GM23248 (cell line): ENCODE results near the gene PHKA2. TPM values are rescaled to one million over a fixed set of nuclear protein-coding genes. Genes with fewer than 3 reads are reported as not detected.

Experiments
- DNase-seq: peaks from one replicate; pipeline ENCODE4 v3.0.0-alpha.2; 2015
- H2AFZ ChIP-seq: fragments of 200-600 bp; sonication (generic); 2 replicates; pipeline ENCODE4 v1.6.1; 2016; ENCODE audit warnings: antibody characterized with exemption
- H3F3A ChIP-seq: fragments of 200-600 bp; sonication (generic); 2 replicates; pipeline ENCODE4 v1.6.1; 2016; ENCODE audit warnings: mild to moderate bottlenecking, antibody characterized with exemption, mixed run types; ENCODE audit not compliant: insufficient read depth
- H3K27ac ChIP-seq: fragments of 200-600 bp; sonication (generic); 2 replicates; pipeline ENCODE4 v1.5.1; 2016; ENCODE audit warnings: mild to moderate bottlenecking
- H3K27me3 ChIP-seq: fragments of 200-600 bp; sonication (generic); replicated peaks from 2 replicates; pipeline ENCODE4 v1.6.1; 2016; ENCODE audit warnings: mild to moderate bottlenecking; ENCODE audit not compliant: insufficient read depth
- H3K36me3 ChIP-seq: fragments of 200-600 bp; sonication (generic); 2 replicates; pipeline ENCODE4 v1.6.1; 2016; ENCODE audit warnings: low read depth, mild to moderate bottlenecking
- H3K4me1 ChIP-seq: fragments of 200-600 bp; sonication (generic); 2 replicates; pipeline ENCODE4 v1.6.1; 2016; ENCODE audit warnings: mild to moderate bottlenecking; ENCODE audit not compliant: insufficient read depth
- H3K4me2 ChIP-seq: fragments of 200-600 bp; sonication (generic); one replicate; pipeline ENCODE4 v1.6.1; 2016; ENCODE audit warnings: mild to moderate bottlenecking; ENCODE audit not compliant: unreplicated experiment
- H3K4me3 ChIP-seq: fragments of 200-600 bp; sonication (generic); 2 replicates; pipeline ENCODE4 v1.5.1; 2016; ENCODE audit warnings: mild to moderate bottlenecking
- H3K79me2 ChIP-seq: fragments of 200-600 bp; sonication (generic); 2 replicates; pipeline ENCODE4 v1.6.1; 2016; ENCODE audit warnings: mild to moderate bottlenecking; ENCODE audit not compliant: insufficient read depth
- H3K9ac ChIP-seq: fragments of 200-600 bp; sonication (generic); 2 replicates; pipeline ENCODE4 v1.6.1; 2016; ENCODE audit warnings: mild to moderate bottlenecking
- H3K9me2 ChIP-seq: fragments of 200-600 bp; sonication (generic); 2 replicates; pipeline ENCODE4 v1.6.1; 2016; ENCODE audit warnings: mixed run types, mild to moderate bottlenecking, moderate library complexity; ENCODE audit not compliant: insufficient read depth
- H3K9me3 ChIP-seq: fragments of 200-600 bp; sonication (generic); one replicate; pipeline ENCODE4 v1.6.1; 2017; ENCODE audit warnings: low read depth
- H4K20me1 ChIP-seq: fragments of 200-600 bp; sonication (generic); 2 replicates; pipeline ENCODE4 v1.6.0; 2016; ENCODE audit not compliant: insufficient read depth
- EZH2 ChIP-seq: fragments of 200-600 bp; sonication (generic); IDR thresholded peaks from 2 replicates; pipeline ENCODE4 v1.6.1; 2018; ENCODE audit warnings: antibody characterized with exemption, mild to moderate bottlenecking; ENCODE audit not compliant: insufficient read depth, poor library complexity, severe bottlenecking
- EZH2phosphoT487 ChIP-seq: fragments of 200-600 bp; sonication (generic); IDR thresholded peaks from 2 replicates; pipeline ENCODE4 v1.6.1; 2018; ENCODE audit warnings: antibody characterized with exemption, moderate library complexity, mild to moderate bottlenecking, low read depth; ENCODE audit not compliant: insufficient read depth
- WGBS, 2 experiments: methylation state at CpG; one replicate each; pipeline ENCODE4 v1.1.6; 2015 to 2017; ENCODE audit warnings: low lambda C conversion rate in 2 of 2, low coverage in 1 of 2; ENCODE audit errors: missing lambda C conversion rate in 2 of 2; 5-methylcytosine and 5-hydroxymethylcytosine counted together
- in situ Hi-C: fragments of 300-500 bp; cut with MboI; formaldehyde crosslinking; loops from 2 replicates; pipeline ENCODE4 v1.15.0; 2020
- polyA plus RNA-seq: library from polyadenylated mRNA; unstranded; fragments of >200 nt; fragmentation: Nextera tagmentation; extraction: Ambion mirVana; gene quantifications from 2 replicates; pipeline ENCODE4 v1.2.1, GENCODE V29; 2016
- total RNA-seq: library from RNA; depleted of rRNA; stranded (reverse); fragments of >200 nt; shearing (Covaris generic); gene quantifications from 2 replicates; pipeline ENCODE4 v1.2.3, GENCODE V29; 2014

The PHKA2 gene
- total and polyA plus RNA-seq, 2 experiments from 2014 or later: 6.8 to 9.9 TPM

- no peaks in the 10 kb centered on the region for H3K27me3 ChIP-seq
- TF ChIP-seq EZH2: no peak
- TF ChIP-seq EZH2phosphoT487: no peak
- no peak overlapping the region for H3K27ac ChIP-seq
- no peak for DNase-seq
- no peaks in the 10 kb centered on the region for H3K9me3 ChIP-seq
- no peaks in the 10 kb centered on the region for H3K9me2 ChIP-seq
- H3K4me1 ChIP-seq: no peaks in the 10 kb centered on the region
- no peaks in the 10 kb centered on the region for H3F3A ChIP-seq
- no peak overlapping the region for H3K4me3 ChIP-seq
- H4K20me1 ChIP-seq: no peaks in the 10 kb centered on the region
- no peaks in the 10 kb centered on the region for H3K36me3 ChIP-seq
- H3K9ac ChIP-seq: no peak overlapping the region
- H3K4me2 ChIP-seq: no peak overlapping the region
- H2AFZ ChIP-seq: no peak overlapping the region
- WGBS, 2 experiments: 95 to 100% methylated on average over 8 of the region's 8 CpGs
- H3K79me2 ChIP-seq: no peaks in the 10 kb centered on the region
- in situ Hi-C loops: loop anchor here (10.0 kb wide), 1 partner anchor 415 kb away; no protein-coding TSS in a partner anchor
Measured at GRCh38 chrX:18920079-18920478, 63.8 kb downstream of the PHKA2 start.

DNA sequence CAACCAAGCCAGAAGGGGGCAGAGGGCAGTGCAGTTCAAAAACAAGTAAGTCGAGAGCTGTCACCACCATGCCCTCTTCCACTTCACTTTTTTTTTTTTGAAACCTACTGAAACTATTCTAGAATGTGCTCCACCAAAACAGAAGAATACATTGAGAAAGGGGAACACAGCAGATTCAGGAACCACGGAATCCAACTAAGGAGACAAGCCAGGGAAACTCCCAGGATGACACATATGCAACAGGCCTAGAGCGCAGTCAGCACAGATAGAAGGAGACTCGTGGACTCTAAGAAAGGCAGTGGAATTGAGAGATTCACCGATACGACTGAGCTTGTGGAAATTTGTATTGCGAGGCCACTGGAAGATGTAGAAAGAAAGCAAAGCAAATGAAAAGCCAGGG lies 66.1 kb downstream of the PHKA2 start:
- H2AFZ ChIP-seq: no peak overlapping the region
- no peak overlapping the region for H3K4me3 ChIP-seq
- no peaks in the 10 kb centered on the region for H3K79me2 ChIP-seq
- no peaks in the 10 kb centered on the region for H4K20me1 ChIP-seq
- 96 to 97% methylated on average over 7 of the region's 7 CpGs for WGBS, 2 experiments
- in situ Hi-C loops: no loop called here
- H3K27ac ChIP-seq: no peak overlapping the region
- no peak overlapping the region for H3K4me2 ChIP-seq
- H3F3A ChIP-seq: no peaks in the 10 kb centered on the region
- no peaks in the 10 kb centered on the region for H3K27me3 ChIP-seq
- no peaks in the 10 kb centered on the region for H3K9me3 ChIP-seq
- TF ChIP-seq EZH2phosphoT487: no peak
- TF ChIP-seq EZH2: no peak
- H3K36me3 ChIP-seq: no peaks in the 10 kb centered on the region
- H3K4me1 ChIP-seq: no peaks in the 10 kb centered on the region
- DNase-seq: no peak
- no peaks in the 10 kb centered on the region for H3K9me2 ChIP-seq
- H3K9ac ChIP-seq: no peak overlapping the region

GRCh38 chrX:18906286-18906685 lies 77.6 kb downstream of the PHKA2 start:
- no peaks in the 10 kb centered on the region for H3K9me2 ChIP-seq
- in situ Hi-C loops: no loop called here

GRCh38 chrX:18900401-18900976 lies 83.4 kb downstream of the PHKA2 start:
- no peak for DNase-seq
- no peaks in the 10 kb centered on the region for H3K27me3 ChIP-seq
- H4K20me1 ChIP-seq: no peaks in the 10 kb centered on the region
- 88 to 92% methylated on average over 13 to 15 of the region's 15 CpGs for WGBS, 2 experiments
- no peaks in the 10 kb centered on the region for H3K4me1 ChIP-seq
- H3K79me2 ChIP-seq: no peaks in the 10 kb centered on the region
- H3F3A ChIP-seq: no peaks in the 10 kb centered on the region
- no peak overlapping the region for H3K4me3 ChIP-seq
- no peak for TF ChIP-seq EZH2phosphoT487
- no peak for TF ChIP-seq EZH2
- H3K9me3 ChIP-seq: no peaks in the 10 kb centered on the region
- H3K9ac ChIP-seq: no peak overlapping the region
- H3K9me2 ChIP-seq: no peaks in the 10 kb centered on the region
- in situ Hi-C loops: no loop called here
- H2AFZ ChIP-seq: no peak overlapping the region
- no peak overlapping the region for H3K27ac ChIP-seq
- no peaks in the 10 kb centered on the region for H3K36me3 ChIP-seq
- no peak overlapping the region for H3K4me2 ChIP-seq

More at GRCh38 chrX:18906286-18906685, 77.6 kb downstream of the PHKA2 start:
- no peak for TF ChIP-seq EZH2
- no peak for TF ChIP-seq EZH2phosphoT487
- H3K79me2 ChIP-seq: no peaks in the 10 kb centered on the region
- H3K9me3 ChIP-seq: no peaks in the 10 kb centered on the region
- H3K27ac ChIP-seq: no peak overlapping the region
- no peaks in the 10 kb centered on the region for H4K20me1 ChIP-seq
- H3K4me3 ChIP-seq: no peak overlapping the region
- no peaks in the 10 kb centered on the region for H3K27me3 ChIP-seq
- H2AFZ ChIP-seq: no peak overlapping the region
- no peaks in the 10 kb centered on the region for H3K36me3 ChIP-seq
- no peak for DNase-seq
- H3K4me2 ChIP-seq: no peak overlapping the region
- no peaks in the 10 kb centered on the region for H3F3A ChIP-seq
- no peak overlapping the region for H3K9ac ChIP-seq
- H3K4me1 ChIP-seq: no peaks in the 10 kb centered on the region
- 85 to 88% methylated on average over 4 to 7 of the region's 12 CpGs for whole genome bisulfite sequencing, 2 experiments
